HG03342 (cell line): Measurements from ENCODE around the gene ALDH1A1.

Experiments used
- ATAC-seq: cut with Tn5 transposase; IDR thresholded peaks from one replicate; pipeline ENCODE4 v1.9.1; 2021; ENCODE audit warnings: mild to moderate bottlenecking, moderate library complexity; ENCODE audit not compliant: unreplicated experiment

ALDH1A1 gene

GRCh38 chr9:72921888-72922654, 30.8 kb downstream of the ALDH1A1 start:
- no peak for ATAC-seq

GRCh38 chr9:72919246-72919945, 33.5 kb downstream of the ALDH1A1 start:
- ATAC-seq = no peak

- ATAC-seq = no peak
Observed at GRCh38 chr9:72917892-72918509, 34.9 kb downstream of the ALDH1A1 start.

GRCh38 chr9:72915659-72916058, 37.2 kb downstream of the ALDH1A1 start:
- ATAC-seq = no peak

- ATAC-seq = no peak
Observed at GRCh38 chr9:72914750-72915149, 38.1 kb downstream of the ALDH1A1 start.

- no peak for ATAC-seq
Observed at GRCh38 chr9:72913382-72914009, 39.4 kb downstream of the ALDH1A1 start.

GRCh38 chr9:72912476-72913381, 40.1 kb downstream of the ALDH1A1 start:
- ATAC-seq = no peak

- ATAC-seq = no peak
Observed at GRCh38 chr9:72911816-72912215, 41.0 kb downstream of the ALDH1A1 start.

GRCh38 chr9:72911247-72911775, 41.5 kb downstream of the ALDH1A1 start:
- ATAC-seq = no peak

- no peak for ATAC-seq
Observed at GRCh38 chr9:72909428-72909827, 43.4 kb downstream of the ALDH1A1 start.

- no peak for ATAC-seq
Observed at GRCh38 chr9:72907421-72907820, 45.4 kb downstream of the ALDH1A1 start.

GRCh38 chr9:72906810-72907209, 46.0 kb downstream of the ALDH1A1 start:
- no peak for ATAC-seq

- no peak for ATAC-seq
Observed at GRCh38 chr9:72905514-72906480, 47.1 kb downstream of the ALDH1A1 start.

- ATAC-seq = no peak
Observed at GRCh38 chr9:72904267-72905093, 48.4 kb downstream of the ALDH1A1 start.

- no peak for ATAC-seq
Observed at GRCh38 chr9:72903103-72903502, 49.8 kb downstream of the ALDH1A1 start.

- ATAC-seq = no peak
Observed at GRCh38 chr9:72902268-72902667, 50.6 kb downstream of the ALDH1A1 start.

GRCh38 chr9:72899734-72900477, 52.9 kb downstream of the ALDH1A1 start:
- ATAC-seq = no peak
